ENCODE measurements around the gene GORASP2.
A peak's percentile ranks its signal among the peaks of the same experiment; 100 is the strongest.

GORASP2 gene

DNA sequence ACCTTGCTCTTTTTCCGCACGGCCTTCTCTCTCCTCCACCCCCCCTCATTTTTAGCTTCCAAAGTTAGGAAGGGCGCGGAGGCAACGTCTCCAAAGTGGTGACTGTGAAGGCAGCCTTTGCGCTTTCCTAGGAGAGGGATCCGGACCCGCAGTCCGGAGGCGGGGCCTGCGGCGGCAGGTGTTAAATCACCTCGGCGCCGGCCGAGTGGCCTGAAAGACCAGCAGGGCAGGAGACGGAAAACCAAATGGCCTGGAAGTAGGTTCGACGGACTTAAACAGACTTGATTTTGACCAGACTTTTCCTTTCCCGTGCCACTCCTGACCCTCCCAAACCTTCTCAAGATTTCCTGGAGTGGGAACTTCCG lies 615 bp downstream of the GORASP2 start:
- H3K4me2 ChIP-seq (ENCODE audit: low read depth, low read length) = peak overlapping the region; percentile 65
- H3K9ac ChIP-seq (ENCODE audit: low read length) = peak overlapping the region; percentile 97
- peaks cover 33% of the 10 kb centered on the region for H4K20me1 ChIP-seq (ENCODE audit: insufficient read depth, low read length)
- peak overlapping the region; percentile 82; the same call in 1 of the 2 replicates for H3K27ac ChIP-seq (ENCODE audit: low read length)
- peak; percentile 62 for DNase-seq
- H2AFZ ChIP-seq (ENCODE audit: low read length) = peak overlapping the region; percentile 18
- H3K79me2 ChIP-seq (ENCODE audit: low read length) = peaks cover 56% of the 10 kb centered on the region
- no peaks in the 10 kb centered on the region for H3K36me3 ChIP-seq (replicated peaks; ENCODE audit: insufficient read depth, low read length)
- H3K9me2 ChIP-seq (replicated peaks; ENCODE audit: insufficient read depth, low read length) = no peaks in the 10 kb centered on the region
- H3F3A ChIP-seq (ENCODE audit: insufficient read depth, low read length) = peaks cover 7% of the 10 kb centered on the region; the same call in 1 of the 2 replicates
- peaks cover 19% of the 10 kb centered on the region; the same call in 1 of the 2 replicates for H3K4me1 ChIP-seq (ENCODE audit: low read length)
- TF ChIP-seq EZH2 (optimal IDR thresholded peaks at IDR 0.05; ENCODE audit: low read depth, low read length) = no peak
- no peak for TF ChIP-seq EZH2phosphoT487 (IDR thresholded peaks at IDR 0.05; ENCODE audit: low read length)
- TF ChIP-seq, protein P1, sequence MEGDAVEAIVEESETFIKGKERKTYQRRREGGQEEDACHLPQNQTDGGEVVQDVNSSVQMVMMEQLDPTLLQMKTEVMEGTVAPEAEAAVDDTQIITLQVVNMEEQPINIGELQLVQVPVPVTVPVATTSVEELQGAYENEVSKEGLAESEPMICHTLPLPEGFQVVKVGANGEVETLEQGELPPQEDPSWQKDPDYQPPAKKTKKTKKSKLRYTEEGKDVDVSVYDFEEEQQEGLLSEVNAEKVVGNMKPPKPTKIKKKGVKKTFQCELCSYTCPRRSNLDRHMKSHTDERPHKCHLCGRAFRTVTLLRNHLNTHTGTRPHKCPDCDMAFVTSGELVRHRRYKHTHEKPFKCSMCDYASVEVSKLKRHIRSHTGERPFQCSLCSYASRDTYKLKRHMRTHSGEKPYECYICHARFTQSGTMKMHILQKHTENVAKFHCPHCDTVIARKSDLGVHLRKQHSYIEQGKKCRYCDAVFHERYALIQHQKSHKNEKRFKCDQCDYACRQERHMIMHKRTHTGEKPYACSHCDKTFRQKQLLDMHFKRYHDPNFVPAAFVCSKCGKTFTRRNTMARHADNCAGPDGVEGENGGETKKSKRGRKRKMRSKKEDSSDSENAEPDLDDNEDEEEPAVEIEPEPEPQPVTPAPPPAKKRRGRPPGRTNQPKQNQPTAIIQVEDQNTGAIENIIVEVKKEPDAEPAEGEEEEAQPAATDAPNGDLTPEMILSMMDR (IDR thresholded peaks at IDR 0.05; ENCODE audit: low read length) = no peak
- no peaks in the 10 kb centered on the region for H3K9me3 ChIP-seq (replicated peaks; ENCODE audit: insufficient read depth, low read length)
- H3K4me3 ChIP-seq (ENCODE audit: low read length) = peak overlapping the region; percentile 79
- no peaks in the 10 kb centered on the region for H3K27me3 ChIP-seq (replicated peaks; ENCODE audit: insufficient read depth, low read length)

DNA sequence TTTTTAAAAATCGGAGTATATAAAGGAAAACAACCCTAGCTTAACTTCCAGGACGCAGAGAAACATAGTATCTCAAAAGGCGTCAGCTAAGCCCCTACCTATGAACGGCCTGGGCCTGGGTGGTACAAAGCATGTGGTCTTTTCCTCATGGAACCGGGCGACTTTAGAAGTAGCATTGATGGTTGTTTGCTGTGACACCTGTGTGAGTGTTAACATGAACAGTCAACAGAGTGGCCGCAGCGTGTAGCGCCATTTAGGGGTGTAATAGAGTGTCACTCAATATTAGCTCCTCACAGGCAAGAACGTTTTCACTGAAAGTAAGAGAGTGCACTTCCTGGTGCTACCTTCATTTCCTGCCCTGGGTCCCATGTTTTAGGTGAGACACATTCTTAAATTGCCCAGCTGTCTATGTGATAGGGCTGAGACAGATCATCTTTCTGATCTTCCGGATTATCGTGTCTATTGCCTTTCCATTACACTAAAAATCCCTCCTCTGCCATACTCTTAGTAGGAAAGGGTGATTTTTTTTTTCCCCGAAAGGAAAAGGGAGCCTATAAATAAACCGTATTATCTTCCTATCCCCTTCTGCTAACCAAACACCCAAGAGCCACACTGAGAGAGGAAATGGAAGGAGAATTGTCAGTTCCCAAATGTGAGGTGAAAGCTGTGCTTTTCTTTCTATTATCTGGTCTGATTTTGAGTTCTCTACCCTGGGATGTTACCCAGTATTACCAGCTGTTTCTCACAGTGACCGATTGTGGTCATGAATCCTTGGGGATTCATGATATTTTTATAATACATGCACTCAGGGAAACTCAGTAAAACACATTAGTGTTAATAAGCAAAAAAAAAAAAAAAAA lies 1.3 kb downstream of the GORASP2 start:
- Histone ChIP-seq H3K4me3 (ENCODE audit: low read length) (peak overlapping the region; percentile 79), H3K9ac (ENCODE audit: low read length) (peak overlapping the region; percentile 97), H3K4me2 (ENCODE audit: low read depth, low read length) (peak overlapping the region; percentile 65), H4K20me1 (ENCODE audit: insufficient read depth, low read length) (peaks cover 36% of the 10 kb centered on the region), H3F3A (ENCODE audit: insufficient read depth, low read length) (peaks cover 7% of the 10 kb centered on the region; the same call in 1 of the 2 replicates), H3K36me3 (replicated peaks; ENCODE audit: insufficient read depth, low read length) (no peaks in the 10 kb centered on the region), H3K9me2 (replicated peaks; ENCODE audit: insufficient read depth, low read length) (no peaks in the 10 kb centered on the region), H3K27ac (ENCODE audit: low read length) (peak overlapping the region; percentile 82; the same call in 1 of the 2 replicates), H3K9me3 (replicated peaks; ENCODE audit: insufficient read depth, low read length) (no peaks in the 10 kb centered on the region), H3K4me1 (ENCODE audit: low read length) (peaks cover 19% of the 10 kb centered on the region; the same call in 1 of the 2 replicates), H2AFZ (ENCODE audit: low read length) (peak overlapping the region; percentile 18), H3K27me3 (replicated peaks; ENCODE audit: insufficient read depth, low read length) (no peaks in the 10 kb centered on the region), H3K79me2 (ENCODE audit: low read length) (peaks cover 63% of the 10 kb centered on the region)
- TF ChIP-seq EZH2 (optimal IDR thresholded peaks at IDR 0.05; ENCODE audit: low read depth, low read length) = no peak
- TF ChIP-seq, protein P1 (IDR thresholded peaks at IDR 0.05; ENCODE audit: low read length) = no peak
- no peak for TF ChIP-seq EZH2phosphoT487 (IDR thresholded peaks at IDR 0.05; ENCODE audit: low read length)
- DNase-seq = peak; percentile 79

- peak overlapping the region; percentile 79 for H3K4me3 ChIP-seq (ENCODE audit: low read length)
- TF ChIP-seq, protein P1 (IDR thresholded peaks at IDR 0.05; ENCODE audit: low read length) = no peak
- TF ChIP-seq EZH2 (optimal IDR thresholded peaks at IDR 0.05; ENCODE audit: low read depth, low read length) (no peak), EZH2phosphoT487 (IDR thresholded peaks at IDR 0.05; ENCODE audit: low read length) (no peak)
- peak overlapping the region; percentile 65 for H3K4me2 ChIP-seq (ENCODE audit: low read depth, low read length)
- H3K9ac ChIP-seq (ENCODE audit: low read length) = peak overlapping the region; percentile 97; the same call in 1 of the 2 replicates
- H3K9me3 ChIP-seq (replicated peaks; ENCODE audit: insufficient read depth, low read length) = no peaks in the 10 kb centered on the region
- H3K4me1 ChIP-seq (ENCODE audit: low read length) = peaks cover 19% of the 10 kb centered on the region; the same call in 1 of the 2 replicates
- no peaks in the 10 kb centered on the region for H3K27me3 ChIP-seq (replicated peaks; ENCODE audit: insufficient read depth, low read length)
- peaks cover 7% of the 10 kb centered on the region; the same call in 1 of the 2 replicates for H3F3A ChIP-seq (ENCODE audit: insufficient read depth, low read length)
- H3K36me3 ChIP-seq (replicated peaks; ENCODE audit: insufficient read depth, low read length) = no peaks in the 10 kb centered on the region
- H4K20me1 ChIP-seq (ENCODE audit: insufficient read depth, low read length) = peaks cover 39% of the 10 kb centered on the region
- DNase-seq = no peak
- H2AFZ ChIP-seq (ENCODE audit: low read length) = no peak overlapping the region
- H3K27ac ChIP-seq (ENCODE audit: low read length) = no peak overlapping the region
- no peaks in the 10 kb centered on the region for H3K9me2 ChIP-seq (replicated peaks; ENCODE audit: insufficient read depth, low read length)
- peaks cover 68% of the 10 kb centered on the region for H3K79me2 ChIP-seq (ENCODE audit: low read length)
Measured at GRCh38 chr2:170930991-170931266, 1.9 kb downstream of the GORASP2 start.

Measured in MM.1S (cell line).